ENCODE measurements around the gene ACOT12.

DNA sequence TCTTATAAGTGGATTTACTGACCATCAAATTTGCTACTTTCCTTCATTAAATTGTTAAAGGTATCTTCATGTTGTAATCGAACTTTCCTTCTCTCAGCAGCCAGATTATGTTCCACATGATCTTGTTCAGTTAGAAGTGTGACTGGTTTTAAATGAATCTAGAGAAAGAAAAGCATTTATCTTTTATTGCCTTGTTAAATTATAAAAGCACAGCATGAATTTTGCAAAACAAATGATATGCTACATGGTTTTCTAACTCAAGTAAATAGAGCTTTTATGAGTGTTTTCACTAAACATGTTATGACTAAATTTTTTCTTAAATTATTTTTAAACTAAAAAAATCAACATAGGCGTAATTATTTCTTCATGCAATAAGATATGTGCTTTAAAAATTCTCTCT, 34.1 kb downstream of the ACOT12 start:
- TF ChIP-seq, protein P1, sequence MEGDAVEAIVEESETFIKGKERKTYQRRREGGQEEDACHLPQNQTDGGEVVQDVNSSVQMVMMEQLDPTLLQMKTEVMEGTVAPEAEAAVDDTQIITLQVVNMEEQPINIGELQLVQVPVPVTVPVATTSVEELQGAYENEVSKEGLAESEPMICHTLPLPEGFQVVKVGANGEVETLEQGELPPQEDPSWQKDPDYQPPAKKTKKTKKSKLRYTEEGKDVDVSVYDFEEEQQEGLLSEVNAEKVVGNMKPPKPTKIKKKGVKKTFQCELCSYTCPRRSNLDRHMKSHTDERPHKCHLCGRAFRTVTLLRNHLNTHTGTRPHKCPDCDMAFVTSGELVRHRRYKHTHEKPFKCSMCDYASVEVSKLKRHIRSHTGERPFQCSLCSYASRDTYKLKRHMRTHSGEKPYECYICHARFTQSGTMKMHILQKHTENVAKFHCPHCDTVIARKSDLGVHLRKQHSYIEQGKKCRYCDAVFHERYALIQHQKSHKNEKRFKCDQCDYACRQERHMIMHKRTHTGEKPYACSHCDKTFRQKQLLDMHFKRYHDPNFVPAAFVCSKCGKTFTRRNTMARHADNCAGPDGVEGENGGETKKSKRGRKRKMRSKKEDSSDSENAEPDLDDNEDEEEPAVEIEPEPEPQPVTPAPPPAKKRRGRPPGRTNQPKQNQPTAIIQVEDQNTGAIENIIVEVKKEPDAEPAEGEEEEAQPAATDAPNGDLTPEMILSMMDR (IDR thresholded peaks at IDR 0.05) = no peak
- TF ChIP-seq POLR2AphosphoS5 (IDR thresholded peaks at IDR 0.05) = no peak
